Measurements from ENCODE around the gene POU2F2.

DNA sequence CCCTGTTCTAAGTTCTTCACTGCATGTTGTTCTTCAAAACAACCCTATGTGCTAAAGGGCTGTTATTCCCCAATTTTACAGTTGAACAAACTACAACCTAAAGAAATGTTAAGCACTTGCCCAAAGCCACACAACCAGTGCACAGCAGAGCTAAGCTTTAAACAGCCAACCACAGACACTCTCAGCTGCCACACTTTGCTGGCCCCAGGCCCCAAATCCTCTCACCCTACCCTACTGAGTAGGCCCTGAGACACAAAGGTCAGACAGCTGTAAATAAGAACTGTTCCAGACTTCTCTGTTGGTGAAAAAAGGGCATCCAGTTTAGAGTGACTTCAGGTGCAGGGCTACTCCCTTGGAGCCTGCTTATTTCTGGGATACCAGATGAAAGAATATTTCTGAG lies 92.2 kb downstream of the POU2F2 start:
- TF ChIP-seq, protein P1, sequence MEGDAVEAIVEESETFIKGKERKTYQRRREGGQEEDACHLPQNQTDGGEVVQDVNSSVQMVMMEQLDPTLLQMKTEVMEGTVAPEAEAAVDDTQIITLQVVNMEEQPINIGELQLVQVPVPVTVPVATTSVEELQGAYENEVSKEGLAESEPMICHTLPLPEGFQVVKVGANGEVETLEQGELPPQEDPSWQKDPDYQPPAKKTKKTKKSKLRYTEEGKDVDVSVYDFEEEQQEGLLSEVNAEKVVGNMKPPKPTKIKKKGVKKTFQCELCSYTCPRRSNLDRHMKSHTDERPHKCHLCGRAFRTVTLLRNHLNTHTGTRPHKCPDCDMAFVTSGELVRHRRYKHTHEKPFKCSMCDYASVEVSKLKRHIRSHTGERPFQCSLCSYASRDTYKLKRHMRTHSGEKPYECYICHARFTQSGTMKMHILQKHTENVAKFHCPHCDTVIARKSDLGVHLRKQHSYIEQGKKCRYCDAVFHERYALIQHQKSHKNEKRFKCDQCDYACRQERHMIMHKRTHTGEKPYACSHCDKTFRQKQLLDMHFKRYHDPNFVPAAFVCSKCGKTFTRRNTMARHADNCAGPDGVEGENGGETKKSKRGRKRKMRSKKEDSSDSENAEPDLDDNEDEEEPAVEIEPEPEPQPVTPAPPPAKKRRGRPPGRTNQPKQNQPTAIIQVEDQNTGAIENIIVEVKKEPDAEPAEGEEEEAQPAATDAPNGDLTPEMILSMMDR (conservative IDR thresholded peaks at IDR 0.05; ENCODE audit: low read depth, low read length), result no peak
- TF ChIP-seq EZH2 (IDR thresholded peaks at IDR 0.05; ENCODE audit: low read length, unreplicated experiment) (no peak), EZH2phosphoT487 (IDR thresholded peaks at IDR 0.05; ENCODE audit: borderline replicate concordance, low read length) (no peak)
